Activated CD8-positive, alpha-beta T cell treated with anti-CD3 and anti-CD28 coated beads for 36 hours (primary cell): Measurements from ENCODE around the gene HGFAC. TPM values are rescaled to one million over a fixed set of nuclear protein-coding genes. Genes with fewer than 3 reads are reported as not detected.

Source experiments
- ATAC-seq: fragments of 200-7000 bp; cut with Tn5 transposase; one replicate; pipeline ENCODE4 v1.10.0; 2021; ENCODE audit warnings: mild to moderate bottlenecking, moderate library complexity
- CTCF ChIA-PET: fragments of 350-600 bp; sonication (Branson Sonifier 250); formaldehyde crosslinking; loops from one replicate; lab custom pipeline; 2021; ENCODE audit warnings: antibody characterized with exemption; lab: Charles Lee
- POLR2A ChIA-PET: fragments of 350-600 bp; sonication (Branson Sonifier 250); formaldehyde crosslinking; loops from one replicate; lab custom pipeline; 2021; ENCODE audit warnings: antibody characterized with exemption; lab: Charles Lee
- DNase-seq: peaks from one replicate; pipeline ENCODE4 v3.0.0-alpha.2; 2020
- H3K27ac Mint-ChIP-seq: one replicate; pipeline ENCODE4 v1.8.0; 2021; ENCODE audit warnings: mild to moderate bottlenecking, mixed read lengths
- H3K27me3 Mint-ChIP-seq: one replicate; pipeline ENCODE4 v1.8.0; 2021; ENCODE audit warnings: mixed read lengths
- H3K36me3 Mint-ChIP-seq: one replicate; pipeline ENCODE4 v1.8.0; 2021; ENCODE audit warnings: low read depth, mixed read lengths
- H3K4me1 Mint-ChIP-seq: one replicate; pipeline ENCODE4 v1.8.0; 2021; ENCODE audit warnings: low read depth, mixed read lengths
- H3K4me3 Mint-ChIP-seq: one replicate; pipeline ENCODE4 v1.8.0; 2021; ENCODE audit warnings: mild to moderate bottlenecking, moderate library complexity, mixed read lengths
- H3K9me3 Mint-ChIP-seq: one replicate; pipeline ENCODE4 v1.8.0; 2021; ENCODE audit warnings: mixed read lengths
- intact Hi-C: fragments of 100-400 bp; cut with micrococcal nuclease; formaldehyde crosslinking; loops from one replicate; pipeline ENCODE4 v1.10.0; 2022
- total RNA-seq, 2 experiments: library from RNA; stranded (reverse); gene quantifications; one replicate each; pipeline ENCODE4 v1.2.3, GENCODE V29; 2021
- TF ChIP-seq, protein P1 (sequence below): fragments of 200-600 bp; IDR thresholded peaks from one replicate; pipeline ENCODE4 v1.8.0; 2022; ENCODE audit warnings: antibody characterized with exemption, mild to moderate bottlenecking

HGFAC gene
- total RNA-seq: not detected

DNA sequence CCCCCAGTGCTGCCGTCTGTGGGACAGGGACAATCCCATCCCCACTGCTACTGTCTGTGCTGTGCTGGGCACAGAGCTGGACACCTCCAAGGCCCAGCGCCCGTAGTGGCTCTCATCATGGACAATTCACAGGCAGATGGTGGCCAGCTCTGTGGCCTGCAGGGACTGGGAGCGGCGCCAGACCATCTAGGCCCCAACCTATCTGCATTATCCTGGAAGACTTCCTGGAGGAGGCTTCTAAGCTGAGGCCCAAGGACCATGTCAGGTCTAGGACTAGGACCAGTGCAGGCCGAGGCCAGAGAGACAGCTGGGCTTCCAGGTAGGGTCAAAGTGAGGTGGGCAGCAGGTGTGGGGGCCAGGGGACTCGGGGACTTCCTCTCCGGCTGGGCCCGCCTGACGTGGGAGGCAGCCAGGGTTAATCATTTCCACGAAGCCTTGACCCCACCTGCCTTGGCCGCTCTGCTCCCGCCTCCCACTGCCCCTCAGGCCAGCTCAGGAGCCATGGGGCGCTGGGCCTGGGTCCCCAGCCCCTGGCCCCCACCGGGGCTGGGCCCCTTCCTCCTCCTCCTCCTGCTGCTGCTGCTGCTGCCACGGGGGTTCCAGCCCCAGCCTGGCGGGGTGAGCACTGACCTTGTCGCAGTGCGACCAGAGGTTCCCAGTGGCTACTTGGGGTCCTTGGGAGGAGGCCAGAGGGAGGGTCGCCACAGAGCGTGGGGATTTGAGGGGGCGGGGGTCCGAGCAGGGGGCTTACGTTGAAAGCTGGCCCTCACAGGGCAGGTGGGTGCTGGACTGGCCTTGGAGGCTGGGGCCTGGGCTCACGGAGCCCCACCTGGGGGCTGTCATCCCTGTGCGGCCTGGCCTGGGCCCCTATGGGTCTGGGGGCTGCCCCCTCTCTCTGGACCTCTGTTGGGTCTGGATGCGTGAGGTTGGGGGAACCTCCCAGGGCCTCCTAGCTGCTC is at the start of gene HGFAC:
HGFAC (plus strand) TSS at position 468 of the 959 bp plus-strand sequence; CDS start at position 502, 34 bp downstream.
- ATAC-seq (no peak), DNase-seq (no peak)
- no peak within 1 kb of the TSS for H3K4me3 Mint-ChIP-seq
- no peak within 1 kb of the TSS for H3K27ac Mint-ChIP-seq
- no peaks in the 10 kb centered on the region for H3K27me3 Mint-ChIP-seq
- no peaks in the 10 kb centered on the region for H3K4me1 Mint-ChIP-seq
- intact Hi-C loops: loop anchor here (5.0 kb wide), 1 partner anchor 94 kb away; no protein-coding TSS in a partner anchor
- H3K36me3 Mint-ChIP-seq: no peaks in the 10 kb centered on the region
- H3K9me3 Mint-ChIP-seq: no peaks in the 10 kb centered on the region
- ChIA-PET CTCF (interaction anchor here (0.8 to 3.5 kb wide), 2 partner anchors 95 kb away, joined by 5 to 35 read pairs; no protein-coding TSS in a partner anchor), POLR2A (no interaction called here)
- TF ChIP-seq, protein P1, sequence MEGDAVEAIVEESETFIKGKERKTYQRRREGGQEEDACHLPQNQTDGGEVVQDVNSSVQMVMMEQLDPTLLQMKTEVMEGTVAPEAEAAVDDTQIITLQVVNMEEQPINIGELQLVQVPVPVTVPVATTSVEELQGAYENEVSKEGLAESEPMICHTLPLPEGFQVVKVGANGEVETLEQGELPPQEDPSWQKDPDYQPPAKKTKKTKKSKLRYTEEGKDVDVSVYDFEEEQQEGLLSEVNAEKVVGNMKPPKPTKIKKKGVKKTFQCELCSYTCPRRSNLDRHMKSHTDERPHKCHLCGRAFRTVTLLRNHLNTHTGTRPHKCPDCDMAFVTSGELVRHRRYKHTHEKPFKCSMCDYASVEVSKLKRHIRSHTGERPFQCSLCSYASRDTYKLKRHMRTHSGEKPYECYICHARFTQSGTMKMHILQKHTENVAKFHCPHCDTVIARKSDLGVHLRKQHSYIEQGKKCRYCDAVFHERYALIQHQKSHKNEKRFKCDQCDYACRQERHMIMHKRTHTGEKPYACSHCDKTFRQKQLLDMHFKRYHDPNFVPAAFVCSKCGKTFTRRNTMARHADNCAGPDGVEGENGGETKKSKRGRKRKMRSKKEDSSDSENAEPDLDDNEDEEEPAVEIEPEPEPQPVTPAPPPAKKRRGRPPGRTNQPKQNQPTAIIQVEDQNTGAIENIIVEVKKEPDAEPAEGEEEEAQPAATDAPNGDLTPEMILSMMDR: no peak

DNA sequence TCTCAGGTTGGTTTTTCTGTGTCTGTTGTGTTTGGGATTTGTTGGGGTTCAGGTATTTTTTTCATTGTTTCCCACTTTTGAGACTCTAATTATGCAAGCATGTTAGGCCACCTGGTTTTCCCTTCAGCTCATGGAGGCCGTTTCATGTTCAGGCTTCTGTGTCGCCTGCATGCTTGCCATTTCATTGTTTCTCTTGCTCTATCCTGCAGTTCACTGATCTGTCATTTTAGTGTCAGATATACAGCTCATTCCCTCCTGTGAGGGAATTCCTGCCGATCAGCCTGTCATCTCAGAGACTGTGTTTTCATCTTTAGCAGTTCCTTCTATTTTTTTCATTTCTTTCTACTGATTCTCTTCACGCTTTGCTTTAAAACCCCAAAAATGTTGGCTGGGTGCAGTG is 49.4 kb upstream of the HGFAC start:
- ChIA-PET CTCF (interaction anchor here (0.9 to 1.6 kb wide), 4 partner anchors 46 to 88 kb away, joined by 3 to 4 read pairs (median 3); no protein-coding TSS in a partner anchor), POLR2A (interaction anchor here (1.3 to 1.4 kb wide), 2 partner anchors 12 to 22 kb away, joined by 3 read pairs; no protein-coding TSS in a partner anchor)
- Mint-ChIP-seq H3K4me1 (peaks cover 2% of the 10 kb centered on the region), H3K27me3 (peaks cover 3% of the 10 kb centered on the region), H3K27ac (no peak overlapping the region), H3K9me3 (peaks cover 7% of the 10 kb centered on the region), H3K36me3 (no peaks in the 10 kb centered on the region), H3K4me3 (no peak overlapping the region)
- no peak for ATAC-seq
- intact Hi-C loops: no loop called here
- TF ChIP-seq, protein P1: no peak
- DNase-seq: no peak

DNA sequence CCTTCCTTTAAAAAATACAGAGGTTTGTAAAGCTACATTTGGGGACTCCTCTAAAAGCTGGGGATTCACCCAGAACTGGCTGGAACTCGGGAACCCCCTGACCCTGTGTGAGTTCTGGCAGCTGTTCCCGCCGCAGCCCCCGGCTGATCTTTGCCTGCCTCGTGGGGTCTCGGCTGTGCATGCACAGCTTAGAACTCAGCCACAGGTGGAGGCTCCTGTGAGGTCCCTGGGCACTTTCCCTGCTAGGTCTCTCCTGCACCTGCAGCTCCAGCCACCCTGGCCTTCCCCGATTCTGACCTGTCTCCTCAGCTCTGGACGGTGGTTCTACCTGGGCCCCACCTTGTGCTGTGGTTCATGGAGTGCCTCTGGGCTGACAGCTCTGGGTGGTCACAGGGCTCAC is 48.6 kb upstream of the HGFAC start:
- Mint-ChIP-seq H3K36me3 (no peaks in the 10 kb centered on the region), H3K27ac (no peak overlapping the region), H3K4me1 (peaks cover 2% of the 10 kb centered on the region), H3K4me3 (no peak overlapping the region), H3K27me3 (peaks cover 3% of the 10 kb centered on the region), H3K9me3 (peaks cover 7% of the 10 kb centered on the region)
- TF ChIP-seq, protein P1: no peak
- DNase-seq (no peak), ATAC-seq (no peak)
- intact Hi-C loops: no loop called here
- ChIA-PET CTCF (interaction anchor here (0.9 kb wide), 1 partner anchor 87 kb away, joined by 4 read pairs; no protein-coding TSS in a partner anchor), POLR2A (interaction anchor here (1.4 kb wide), 1 partner anchor 21 kb away, joined by 3 read pairs; no protein-coding TSS in a partner anchor)

DNA sequence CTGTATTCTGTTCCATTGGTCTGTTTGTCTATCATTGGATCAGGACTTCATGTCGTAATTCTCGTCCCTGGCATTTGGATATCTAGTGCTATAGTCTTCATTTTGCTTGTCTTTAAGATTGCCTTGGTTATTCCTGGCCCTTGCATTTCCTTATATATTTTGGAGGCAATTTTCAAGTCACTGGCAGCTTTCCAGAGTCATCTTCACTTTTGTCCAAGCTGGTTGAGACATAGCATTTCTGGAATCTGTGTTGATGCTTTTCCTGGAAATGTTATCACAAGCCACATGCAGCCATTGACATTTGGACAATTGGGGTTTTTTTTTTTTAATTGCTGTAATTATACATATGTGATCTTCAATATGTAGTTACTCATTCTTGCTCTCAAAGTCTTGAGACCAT is 45.2 kb upstream of the HGFAC start:
- H3K9me3 Mint-ChIP-seq: peaks cover 7% of the 10 kb centered on the region
- DNase-seq (no peak), ATAC-seq (no peak)
- H3K4me3 Mint-ChIP-seq: no peak overlapping the region
- H3K27ac Mint-ChIP-seq: no peak overlapping the region
- H3K36me3 Mint-ChIP-seq: no peaks in the 10 kb centered on the region
- H3K27me3 Mint-ChIP-seq: no peaks in the 10 kb centered on the region
- ChIA-PET POLR2A (no interaction called here), CTCF (no interaction called here)
- TF ChIP-seq, protein P1: no peak
- intact Hi-C loops: no loop called here
- no peaks in the 10 kb centered on the region for H3K4me1 Mint-ChIP-seq

DNA sequence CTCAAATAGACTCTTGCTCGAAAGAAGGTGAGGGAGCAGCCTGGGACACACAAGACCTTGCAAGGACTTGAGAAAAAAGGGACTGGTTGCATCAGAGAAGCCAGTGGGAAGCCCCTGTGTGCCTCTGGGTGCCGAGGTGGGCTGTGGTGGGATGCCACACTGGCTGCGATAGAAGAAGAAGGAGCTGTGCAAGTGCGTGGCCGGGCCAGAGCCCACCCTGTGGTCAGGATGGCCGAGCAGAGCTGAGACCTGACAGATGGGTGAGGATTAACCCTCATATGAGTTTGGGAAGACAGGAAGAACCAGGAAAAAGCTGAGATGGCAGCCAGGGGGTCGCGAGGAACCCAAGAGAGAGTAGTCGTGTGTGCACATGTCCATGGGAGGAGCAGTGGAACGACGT is 44.6 kb upstream of the HGFAC start:
- ChIA-PET CTCF (no interaction called here), POLR2A (no interaction called here)
- Mint-ChIP-seq H3K4me3 (no peak overlapping the region), H3K9me3 (peaks cover 7% of the 10 kb centered on the region), H3K27me3 (no peaks in the 10 kb centered on the region), H3K27ac (no peak overlapping the region), H3K4me1 (no peaks in the 10 kb centered on the region), H3K36me3 (no peaks in the 10 kb centered on the region)
- no peak for ATAC-seq
- intact Hi-C loops: no loop called here
- TF ChIP-seq, protein P1: no peak
- no peak for DNase-seq
